Measurements from ENCODE around the gene APP.
A peak's percentile ranks its signal among the peaks of the same experiment; 100 is the strongest.

APP gene

GRCh38 chr21:26170471-26171257 lies at the start of gene APP:
Gene APP, minus strand, starts transcription at chr21:26170770. Its CDS starts 150 bp downstream, at chr21:26170620.
- Histone ChIP-seq H3K9me3 (ENCODE audit: control insufficient read depth, insufficient read depth, low read depth, low read length) (no peaks in the 10 kb centered on the region), H3K4me1 (ENCODE audit: control insufficient read depth, insufficient read depth, low read length) (peaks cover 28% of the 10 kb centered on the region), H3K27ac (ENCODE audit: extremely low read depth, low read depth, low read length) (peak within 1 kb of the TSS; percentile 93), H3K4me3 (ENCODE audit: low read depth, low read length) (peak within 1 kb of the TSS; percentile 91), H3K36me3 (ENCODE audit: control insufficient read depth in 2 of 2, insufficient read depth in 1 of 2, low read length in 2 of 2) (no peaks in the 10 kb centered on the region)
- CTCF ChIA-PET, result interaction anchor here (0.6 to 1.3 kb wide), 28 partner anchors 8 to 931 kb away, joined by 3 to 7 read pairs (median 3); no protein-coding TSS in a partner anchor
- POLR2A ChIA-PET, result interaction anchor here (0.7 to 1.3 kb wide), 4 partner anchors 45 to 229 kb away, joined by 3 to 5 read pairs (median 4); no protein-coding TSS in a partner anchor
- TF ChIP-seq PRDM6 (tag by site-specific recombination; IDR thresholded peaks at IDR 0.05), result no peak
- TF ChIP-seq GLIS1 (tag by site-specific recombination; IDR thresholded peaks at IDR 0.05), result peak; percentile 60
- TF ChIP-seq ZSCAN5A (tag by site-specific recombination; IDR thresholded peaks at IDR 0.05), result 0 out of 2 replicates have a peak, but pooled peaks have one; percentile 74
- TF ChIP-seq ZBTB1 (tag by site-specific recombination; IDR thresholded peaks at IDR 0.05), result no peak
- TF ChIP-seq ZNF335 (tag by site-specific recombination; conservative IDR thresholded peaks at IDR 0.05), result peak; percentile 90
- TF ChIP-seq, protein P1, sequence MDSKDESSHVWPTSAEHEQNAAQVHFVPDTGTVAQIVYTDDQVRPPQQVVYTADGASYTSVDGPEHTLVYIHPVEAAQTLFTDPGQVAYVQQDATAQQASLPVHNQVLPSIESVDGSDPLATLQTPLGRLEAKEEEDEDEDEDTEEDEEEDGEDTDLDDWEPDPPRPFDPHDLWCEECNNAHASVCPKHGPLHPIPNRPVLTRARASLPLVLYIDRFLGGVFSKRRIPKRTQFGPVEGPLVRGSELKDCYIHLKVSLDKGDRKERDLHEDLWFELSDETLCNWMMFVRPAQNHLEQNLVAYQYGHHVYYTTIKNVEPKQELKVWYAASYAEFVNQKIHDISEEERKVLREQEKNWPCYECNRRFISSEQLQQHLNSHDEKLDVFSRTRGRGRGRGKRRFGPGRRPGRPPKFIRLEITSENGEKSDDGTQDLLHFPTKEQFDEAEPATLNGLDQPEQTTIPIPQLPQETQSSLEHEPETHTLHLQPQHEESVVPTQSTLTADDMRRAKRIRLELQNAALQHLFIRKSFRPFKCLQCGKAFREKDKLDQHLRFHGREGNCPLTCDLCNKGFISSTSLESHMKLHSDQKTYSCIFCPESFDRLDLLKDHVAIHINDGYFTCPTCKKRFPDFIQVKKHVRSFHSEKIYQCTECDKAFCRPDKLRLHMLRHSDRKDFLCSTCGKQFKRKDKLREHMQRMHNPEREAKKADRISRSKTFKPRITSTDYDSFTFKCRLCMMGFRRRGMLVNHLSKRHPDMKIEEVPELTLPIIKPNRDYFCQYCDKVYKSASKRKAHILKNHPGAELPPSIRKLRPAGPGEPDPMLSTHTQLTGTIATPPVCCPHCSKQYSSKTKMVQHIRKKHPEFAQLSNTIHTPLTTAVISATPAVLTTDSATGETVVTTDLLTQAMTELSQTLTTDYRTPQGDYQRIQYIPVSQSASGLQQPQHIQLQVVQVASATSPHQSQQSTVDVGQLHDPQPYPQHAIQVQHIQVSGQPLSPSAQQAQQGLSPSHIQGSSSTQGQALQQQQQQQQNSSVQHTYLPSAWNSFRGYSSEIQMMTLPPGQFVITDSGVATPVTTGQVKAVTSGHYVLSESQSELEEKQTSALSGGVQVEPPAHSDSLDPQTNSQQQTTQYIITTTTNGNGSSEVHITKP (tag by site-specific recombination; IDR thresholded peaks at IDR 0.05), result 0 out of 2 replicates have a peak, but pooled peaks have one; percentile 68
- TF ChIP-seq, protein P2, sequence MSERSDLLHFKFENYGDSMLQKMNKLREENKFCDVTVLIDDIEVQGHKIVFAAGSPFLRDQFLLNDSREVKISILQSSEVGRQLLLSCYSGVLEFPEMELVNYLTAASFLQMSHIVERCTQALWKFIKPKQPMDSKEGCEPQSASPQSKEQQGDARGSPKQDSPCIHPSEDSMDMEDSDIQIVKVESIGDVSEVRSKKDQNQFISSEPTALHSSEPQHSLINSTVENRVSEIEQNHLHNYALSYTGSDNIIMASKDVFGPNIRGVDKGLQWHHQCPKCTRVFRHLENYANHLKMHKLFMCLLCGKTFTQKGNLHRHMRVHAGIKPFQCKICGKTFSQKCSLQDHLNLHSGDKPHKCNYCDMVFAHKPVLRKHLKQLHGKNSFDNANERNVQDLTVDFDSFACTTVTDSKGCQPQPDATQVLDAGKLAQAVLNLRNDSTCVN (tag by site-specific recombination; optimal IDR thresholded peaks at IDR 0.05), result peak; percentile 87
- TF ChIP-seq ZNF660 (tag by site-specific recombination; IDR thresholded peaks at IDR 0.05), result peak; percentile 80
- peak; percentile 80 for TF ChIP-seq ZSCAN30 (tag by site-specific recombination; IDR thresholded peaks at IDR 0.05)
- peak; percentile 14; the same call in 1 of the 2 replicates for TF ChIP-seq KLF8 (tag by site-specific recombination; IDR thresholded peaks at IDR 0.05)
- TF ChIP-seq EGR2 (tag by site-specific recombination; IDR thresholded peaks at IDR 0.05; ENCODE audit: low read depth), result peak; percentile 56; the same call in 1 of the 2 replicates
- peak; percentile 96 for TF ChIP-seq ZBTB20 (tag by site-specific recombination; IDR thresholded peaks at IDR 0.05)
- peak; percentile 19; the same call in 1 of the 2 replicates for TF ChIP-seq ZNF610 (tag by site-specific recombination; IDR thresholded peaks at IDR 0.05; ENCODE audit: borderline replicate concordance)
- TF ChIP-seq SCRT1 (tag by site-specific recombination; IDR thresholded peaks at IDR 0.05; ENCODE audit: borderline replicate concordance), result peak; percentile 48; the same call in 1 of the 2 replicates
- TF ChIP-seq OSR2 (tag by site-specific recombination; IDR thresholded peaks at IDR 0.05), result peak; percentile 37; the same call in 1 of the 2 replicates
- no peak for TF ChIP-seq ZNF549 (tag by site-specific recombination; IDR thresholded peaks at IDR 0.05)
- peak; percentile 87 for TF ChIP-seq SCRT2 (tag by site-specific recombination; IDR thresholded peaks at IDR 0.05)
- 0 out of 2 replicates have a peak, but pooled peaks have one; percentile 18 for TF ChIP-seq ZXDB (tag by site-specific recombination; IDR thresholded peaks at IDR 0.05)
- TF ChIP-seq, protein P3, sequence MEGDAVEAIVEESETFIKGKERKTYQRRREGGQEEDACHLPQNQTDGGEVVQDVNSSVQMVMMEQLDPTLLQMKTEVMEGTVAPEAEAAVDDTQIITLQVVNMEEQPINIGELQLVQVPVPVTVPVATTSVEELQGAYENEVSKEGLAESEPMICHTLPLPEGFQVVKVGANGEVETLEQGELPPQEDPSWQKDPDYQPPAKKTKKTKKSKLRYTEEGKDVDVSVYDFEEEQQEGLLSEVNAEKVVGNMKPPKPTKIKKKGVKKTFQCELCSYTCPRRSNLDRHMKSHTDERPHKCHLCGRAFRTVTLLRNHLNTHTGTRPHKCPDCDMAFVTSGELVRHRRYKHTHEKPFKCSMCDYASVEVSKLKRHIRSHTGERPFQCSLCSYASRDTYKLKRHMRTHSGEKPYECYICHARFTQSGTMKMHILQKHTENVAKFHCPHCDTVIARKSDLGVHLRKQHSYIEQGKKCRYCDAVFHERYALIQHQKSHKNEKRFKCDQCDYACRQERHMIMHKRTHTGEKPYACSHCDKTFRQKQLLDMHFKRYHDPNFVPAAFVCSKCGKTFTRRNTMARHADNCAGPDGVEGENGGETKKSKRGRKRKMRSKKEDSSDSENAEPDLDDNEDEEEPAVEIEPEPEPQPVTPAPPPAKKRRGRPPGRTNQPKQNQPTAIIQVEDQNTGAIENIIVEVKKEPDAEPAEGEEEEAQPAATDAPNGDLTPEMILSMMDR (tag by site-specific recombination; IDR thresholded peaks at IDR 0.05), result 0 out of 2 replicates have a peak, but pooled peaks have one; percentile 63
- 0 out of 2 replicates have a peak, but pooled peaks have one; percentile 59 for TF ChIP-seq REPIN1 (tag by site-specific recombination; IDR thresholded peaks at IDR 0.05; ENCODE audit: low read depth)
- TF ChIP-seq HIC1 (tag by site-specific recombination; IDR thresholded peaks at IDR 0.05), result 0 out of 2 replicates have a peak, but pooled peaks have one; percentile 12
- TF ChIP-seq ZNF2 (tag by site-specific recombination; IDR thresholded peaks at IDR 0.05), result no peak
- TF ChIP-seq ZNF791 (tag by site-specific recombination; IDR thresholded peaks at IDR 0.05), result 0 out of 2 replicates have a peak, but pooled peaks have one; percentile 26

All from HEK293 (cell line).